ENCODE measurements around the gene SLC46A2. TPM values are rescaled to one million over a fixed set of nuclear protein-coding genes. Genes with fewer than 3 reads are reported as not detected.

The SLC46A2 gene
- total RNA-seq (not detected in 2 replicates), polyA plus RNA-seq (not detected in 2 replicates), polyA minus RNA-seq (ENCODE audit: low replicate concordance) (not detected in 2 replicates)
- not detected in 2 replicates for polyA plus RNA-seq (2012)

- Histone ChIP-seq H3K27me3 (ENCODE audit: control insufficient read depth, insufficient read depth, low read length) (no peaks in the 10 kb centered on the region), H3K9ac (ENCODE audit: insufficient read depth, low read length) (no peak within 1 kb of the TSS), H3K4me3 (replicated peaks in 1 of 4; ENCODE audit: control extremely low read depth in 1 of 4, insufficient read depth in 1 of 4, low read depth in 3 of 4, low read length in 4 of 4) (peak within 1 kb of the TSS; percentile 16 to 49 (median 28)), H3K36me3 (ENCODE audit: control insufficient read depth, insufficient read depth, low read length) (no peaks in the 10 kb centered on the region), H4K20me1 (ENCODE audit: control insufficient read depth, extremely low read depth, insufficient read depth, low read length) (no peaks in the 10 kb centered on the region), H2AFZ (ENCODE audit: low read length) (no peak within 1 kb of the TSS), H3K4me1 (ENCODE audit: control insufficient read depth, extremely low read depth, insufficient read depth, low read length) (no peaks in the 10 kb centered on the region), H3K4me2 (ENCODE audit: extremely low read depth, insufficient read depth, low read length) (peak within 1 kb of the TSS; percentile 82), H3K27ac (ENCODE audit: insufficient read depth, low read length) (no peak within 1 kb of the TSS), H3K9me3 (ENCODE audit: control insufficient read depth, insufficient read depth, low read depth, low read length) (no peaks in the 10 kb centered on the region), H3K79me2 (ENCODE audit: control insufficient read depth, insufficient read depth, low read length) (no peaks in the 10 kb centered on the region)
- TF ChIP-seq EZH2 (IDR thresholded peaks at IDR 0.05; ENCODE audit: low read length, missing control alignments) (no peak), CTCF (conservative IDR thresholded peaks at IDR 0.05 in 1 of 2, IDR thresholded peaks at IDR 0.05 in 1 of 2; ENCODE audit: low read depth in 1 of 2, low read length in 2 of 2) (no peak)
- DNase-seq (ENCODE audit: low read depth in 2 of 2) = no peak
Measured at GRCh38 chr9:112890106-112891081, at the start of gene SLC46A2. SLC46A2 (minus strand) TSS chr9:112890876; CDS start chr9:112890681, 195 bp downstream.

- Histone ChIP-seq H3K79me2 (ENCODE audit: control insufficient read depth, insufficient read depth, low read length) (no peaks in the 10 kb centered on the region), H3K4me3 (replicated peaks in 1 of 4; ENCODE audit: control extremely low read depth in 1 of 4, insufficient read depth in 1 of 4, low read depth in 3 of 4, low read length in 4 of 4) (no peak overlapping the region), H3K27ac (ENCODE audit: insufficient read depth, low read length) (no peak overlapping the region), H3K9ac (ENCODE audit: insufficient read depth, low read length) (no peak overlapping the region), H3K36me3 (ENCODE audit: control insufficient read depth, insufficient read depth, low read length) (no peaks in the 10 kb centered on the region), H3K4me2 (ENCODE audit: extremely low read depth, insufficient read depth, low read length) (no peak overlapping the region), H3K4me1 (ENCODE audit: control insufficient read depth, extremely low read depth, insufficient read depth, low read length) (no peaks in the 10 kb centered on the region), H4K20me1 (ENCODE audit: control insufficient read depth, extremely low read depth, insufficient read depth, low read length) (no peaks in the 10 kb centered on the region), H3K27me3 (ENCODE audit: control insufficient read depth, insufficient read depth, low read length) (no peaks in the 10 kb centered on the region), H3K9me3 (ENCODE audit: control insufficient read depth, insufficient read depth, low read depth, low read length) (no peaks in the 10 kb centered on the region), H2AFZ (ENCODE audit: low read length) (no peak overlapping the region)
- TF ChIP-seq EZH2 (IDR thresholded peaks at IDR 0.05; ENCODE audit: low read length, missing control alignments) (no peak), CTCF (conservative IDR thresholded peaks at IDR 0.05 in 1 of 2, IDR thresholded peaks at IDR 0.05 in 1 of 2; ENCODE audit: low read depth in 1 of 2, low read length in 2 of 2) (no peak)
- DNase-seq (ENCODE audit: low read depth in 2 of 2) = no peak
Measured at GRCh38 chr9:112939418-112939817, 48.7 kb upstream of the SLC46A2 start.

- no peaks in the 10 kb centered on the region for H4K20me1 ChIP-seq (ENCODE audit: control insufficient read depth, extremely low read depth, insufficient read depth, low read length)
- no peak overlapping the region for H3K4me3 ChIP-seq (replicated peaks in 1 of 4; ENCODE audit: control extremely low read depth in 1 of 4, insufficient read depth in 1 of 4, low read depth in 3 of 4, low read length in 4 of 4)
- DNase-seq (ENCODE audit: low read depth in 2 of 2) = no peak
- no peaks in the 10 kb centered on the region for H3K27me3 ChIP-seq (ENCODE audit: control insufficient read depth, insufficient read depth, low read length)
- no peaks in the 10 kb centered on the region for H3K36me3 ChIP-seq (ENCODE audit: control insufficient read depth, insufficient read depth, low read length)
- no peak overlapping the region for H3K9ac ChIP-seq (ENCODE audit: insufficient read depth, low read length)
- H3K79me2 ChIP-seq (ENCODE audit: control insufficient read depth, insufficient read depth, low read length) = no peaks in the 10 kb centered on the region
- no peak overlapping the region for H2AFZ ChIP-seq (ENCODE audit: low read length)
- no peak overlapping the region for H3K27ac ChIP-seq (ENCODE audit: insufficient read depth, low read length)
- TF ChIP-seq CTCF (conservative IDR thresholded peaks at IDR 0.05 in 1 of 2, IDR thresholded peaks at IDR 0.05 in 1 of 2; ENCODE audit: low read depth in 1 of 2, low read length in 2 of 2) (no peak), EZH2 (IDR thresholded peaks at IDR 0.05; ENCODE audit: low read length, missing control alignments) (no peak)
- H3K9me3 ChIP-seq (ENCODE audit: control insufficient read depth, insufficient read depth, low read depth, low read length) = no peaks in the 10 kb centered on the region
- no peaks in the 10 kb centered on the region for H3K4me1 ChIP-seq (ENCODE audit: control insufficient read depth, extremely low read depth, insufficient read depth, low read length)
- H3K4me2 ChIP-seq (ENCODE audit: extremely low read depth, insufficient read depth, low read length) = no peak overlapping the region
Measured at GRCh38 chr9:112933696-112934095, 43.0 kb upstream of the SLC46A2 start.
